Kidney (tissue), 14 donors: ENCODE data around the gene MYBPH. TPM values are rescaled to one million over a fixed set of nuclear protein-coding genes. Genes with fewer than 3 reads are reported as not detected.
A peak's percentile ranks its signal among the peaks of the same experiment; 100 is the strongest.

ENCODE experiments used
- DNase-seq, 5 donors: peaks; one replicate each; pipeline ENCODE4 v3.0.0-alpha.2; 2013 to 2020
- FAIRE-seq: peaks from 2 replicates; lab custom pipeline; 2012; peaks lifted over from hg19 to GRCh38; lab: Jason Lieb, UNC
- H3K27ac ChIP-seq, 2 donors: one replicate each; pipeline ENCODE4 v1.7.0; 2013; ENCODE audit warnings: low read depth in 2 of 2, low read length in 2 of 2, inconsistent platforms in 1 of 2
- H3K27me3 ChIP-seq: one replicate; pipeline ENCODE4 v1.7.1; 2013; ENCODE audit warnings: low read length, inconsistent platforms; ENCODE audit not compliant: control insufficient read depth, insufficient read depth
- H3K36me3 ChIP-seq, 3 donors: one replicate each; pipeline versions ENCODE4 v1.7.0 to v1.7.1; 2013; ENCODE audit warnings: low read length in 3 of 3, control low read depth in 1 of 3, inconsistent platforms in 1 of 3; ENCODE audit not compliant: insufficient read depth in 3 of 3, control insufficient read depth in 2 of 3
- H3K4me1 ChIP-seq, 3 donors: one replicate each; pipeline versions ENCODE4 v1.7.0 to v1.7.1; 2013; ENCODE audit warnings: low read length in 3 of 3, inconsistent platforms in 1 of 3, low read depth in 1 of 3; ENCODE audit not compliant: control insufficient read depth in 2 of 3, insufficient read depth in 2 of 3
- H3K4me3 ChIP-seq, 3 donors: one replicate each; pipeline versions ENCODE4 v1.7.0 to v1.8.1; 2013; ENCODE audit warnings: low read length in 3 of 3, control low read depth in 1 of 3, inconsistent platforms in 1 of 3
- H3K9ac ChIP-seq, 3 donors: one replicate each; pipeline versions ENCODE4 v1.7.0 to v1.7.1; 2013; ENCODE audit warnings: low read length in 3 of 3, control low read depth in 1 of 3, inconsistent platforms in 1 of 3
- H3K9me3 ChIP-seq, 3 donors: one replicate each; pipeline versions ENCODE4 v1.7.0 to v1.7.1; 2013; ENCODE audit warnings: low read length in 3 of 3, control low read depth in 1 of 3, inconsistent platforms in 1 of 3; ENCODE audit not compliant: control insufficient read depth in 2 of 3, insufficient read depth in 1 of 3
- CTCF ChIP-seq: IDR thresholded peaks from 3 replicates; pipeline ENCODE4 v1.5.1; 2012; ENCODE audit warnings: mild to moderate bottlenecking, moderate library complexity, borderline replicate concordance; ENCODE audit not compliant: insufficient read depth; ENCODE audit errors: extremely low read depth
- intact Hi-C: fragments of 100-400 bp; cut with DNase I; formaldehyde crosslinking; loops from one replicate; pipeline ENCODE4 v1.11.1; 2022
- polyA plus RNA-seq: library from polyadenylated mRNA; stranded (reverse); fragments of 350-450 nt; fragmentation: Illumina TruSeq; extraction: RNeasy Lipid Tissue Mini Kit (QIAGEN cat#74804); gene quantifications from one replicate; pipeline ENCODE4 v1.2.3, GENCODE V29; 2014; ENCODE audit warnings: low read depth, low replicate concordance; ENCODE audit not compliant: insufficient read depth
- total RNA-seq: library from RNA; stranded (reverse); fragmentation: NEBNext Ultra II Directional; extraction: Animal tissue kit (Norgen Biotek cat#: 25700); gene quantifications from one replicate; pipeline ENCODE4 v1.2.1, GENCODE V29; 2021
- donor health status: control.
- donor health status: control.
- donor health status: control.
- donor health status: control.
- donor health status: control.
- donor health status: DM: yes; HTN: yes; CAD: no.
- donor health status: Normal renal cell carcinoma (clear cell type).

MYBPH gene
- total and polyA plus RNA-seq, 2 donors from 2014 or later, result 2.3 TPM; not detected in 1

- intact Hi-C loops, result no loop called here
- FAIRE-seq, result no peak
These were observed 13.2 kb downstream of the MYBPH start for GRCh38 chr1:203162403-203162802.

GRCh38 chr1:203161703-203162102 lies 13.9 kb downstream of the MYBPH start:
- Histone ChIP-seq H3K27ac (no peak overlapping the region), H3K27me3 (no peaks in the 10 kb centered on the region), H3K9me3 (no peaks in the 10 kb centered on the region), H3K4me1 (no peaks in the 10 kb centered on the region), H3K9ac (no peak overlapping the region), H3K4me3 (no peak overlapping the region), H3K36me3 (no peaks in the 10 kb centered on the region)
- TF ChIP-seq CTCF, result no peak
- intact Hi-C loops, result no loop called here
- DNase-seq, result peak in 2 of 5 donors; percentile 22 to 51
- no peak for FAIRE-seq

More at GRCh38 chr1:203162403-203162802, 13.2 kb downstream of the MYBPH start:
- H3K27me3 ChIP-seq, result no peaks in the 10 kb centered on the region
- H3K4me1 ChIP-seq, result no peaks in the 10 kb centered on the region
- no peaks in the 10 kb centered on the region for H3K36me3 ChIP-seq
- H3K4me3 ChIP-seq, result no peak overlapping the region
- no peaks in the 10 kb centered on the region for H3K9me3 ChIP-seq
- H3K27ac ChIP-seq, result no peak overlapping the region
- DNase-seq, result peak in 1 of 5 donors; percentile 4
- no peak overlapping the region for H3K9ac ChIP-seq
- no peak for TF ChIP-seq CTCF

GRCh38 chr1:203161175-203161574 lies 14.5 kb downstream of the MYBPH start:
- Histone ChIP-seq H3K4me1 (no peaks in the 10 kb centered on the region), H3K27ac (no peak overlapping the region), H3K27me3 (no peaks in the 10 kb centered on the region), H3K9me3 (no peaks in the 10 kb centered on the region), H3K4me3 (no peak overlapping the region), H3K36me3 (no peaks in the 10 kb centered on the region), H3K9ac (no peak overlapping the region)
- FAIRE-seq, result no peak
- intact Hi-C loops, result no loop called here
- DNase-seq, result no peak
- TF ChIP-seq CTCF, result no peak

- FAIRE-seq, result no peak
- no peaks in the 10 kb centered on the region for H3K36me3 ChIP-seq
- intact Hi-C loops, result no loop called here
These were observed 15.8 kb downstream of the MYBPH start for GRCh38 chr1:203159844-203160243.

More at GRCh38 chr1:203159844-203160243, 15.8 kb downstream of the MYBPH start:
- TF ChIP-seq CTCF, result no peak
- Histone ChIP-seq H3K9ac (no peak overlapping the region), H3K4me3 (no peak overlapping the region), H3K4me1 (no peaks in the 10 kb centered on the region), H3K9me3 (no peaks in the 10 kb centered on the region), H3K27ac (no peak overlapping the region), H3K27me3 (no peaks in the 10 kb centered on the region)
- peak in 1 of 5 donors; percentile 7 for DNase-seq
